ENCODE measurements around the gene KERA. TPM values are rescaled to one million over a fixed set of nuclear protein-coding genes. Genes with fewer than 3 reads are reported as not detected.

Gene KERA
- total RNA-seq, 1 experiment from 2014 or later: not detected

- Histone ChIP-seq H4K91ac (ENCODE audit: insufficient read length, low read depth, low read length) (no peak overlapping the region), H3K9ac (ENCODE audit: extremely low read depth, insufficient read length, low read length) (no peak overlapping the region), H3K14ac (ENCODE audit: insufficient read depth, low read length) (no peak overlapping the region), H2BK15ac (ENCODE audit: low read depth, low read length) (no peak overlapping the region), H3K4me1 (ENCODE audit: insufficient read depth, low read length) (no peaks in the 10 kb centered on the region), H2AK5ac (ENCODE audit: insufficient read length, low read length) (no peak overlapping the region), H3K4me2 (ENCODE audit: insufficient read depth, insufficient read length, low read length) (no peak overlapping the region), H3K23ac (ENCODE audit: insufficient read length, low read depth, low read length) (no peak overlapping the region), H3K18ac (ENCODE audit: insufficient read length, low read depth, low read length) (no peak overlapping the region), H3K23me2 (ENCODE audit: insufficient read length, low read depth, low read length, poor library complexity, severe bottlenecking) (no peaks in the 10 kb centered on the region), H3T11ph (ENCODE audit: low read length) (no peak overlapping the region), H3K79me1 (ENCODE audit: insufficient read depth, low read depth, low read length, poor library complexity, severe bottlenecking) (no peaks in the 10 kb centered on the region), H2BK20ac (ENCODE audit: low read depth, low read length, poor library complexity, severe bottlenecking) (no peak overlapping the region), H2BK12ac (ENCODE audit: insufficient read length, low read depth, low read length) (no peak overlapping the region), H3K9me3 (ENCODE audit: control insufficient read depth, low read depth, low read length) (no peaks in the 10 kb centered on the region), H4K20me1 (ENCODE audit: control insufficient read depth, insufficient read depth, insufficient read length) (no peaks in the 10 kb centered on the region), H4K5ac (ENCODE audit: insufficient read length, low read depth, low read length) (no peak overlapping the region), H3K27me3 (ENCODE audit: insufficient read depth, low read length) (no peaks in the 10 kb centered on the region), H3K4ac (ENCODE audit: low read depth, low read length) (no peak overlapping the region), H4K8ac (replicated peaks; ENCODE audit: insufficient read length, low read depth, low read length) (no peak overlapping the region), H3K79me2 (ENCODE audit: insufficient read depth, low read length) (no peaks in the 10 kb centered on the region), H3K27ac (ENCODE audit: insufficient read length, low read depth, low read length) (no peak overlapping the region), H2AFZ (ENCODE audit: low read length) (no peak overlapping the region), H2BK5ac (ENCODE audit: insufficient read length, low read length) (no peak overlapping the region), H2BK120ac (ENCODE audit: low read depth, low read length, poor library complexity, severe bottlenecking) (no peak overlapping the region), H3K56ac (ENCODE audit: insufficient read length, low read depth, low read length) (no peak overlapping the region)
- no peak for TF ChIP-seq CTCF (conservative IDR thresholded peaks at IDR 0.05)
- peaks cover 0 to 3% of the 10 kb centered on the region in 2 experiments; a peak in 2 of 4 replicates for H3K4me1 Mint-ChIP-seq
- H3K9me3 Mint-ChIP-seq: no peaks in the 10 kb centered on the region
- H3K36me3 Mint-ChIP-seq (ENCODE audit: insufficient read depth in 1 of 3, low read depth in 3 of 3): no peaks in the 10 kb centered on the region
- H3K27me3 Mint-ChIP-seq (ENCODE audit: low read depth): no peaks in the 10 kb centered on the region; the same call in 1 of the 2 replicates
- no peak overlapping the region for H3K4me3 Mint-ChIP-seq
- no peak overlapping the region for H3K27ac Mint-ChIP-seq
- WGBS (ENCODE audit: extremely low coverage, insufficient read length, low lambda C conversion rate): no CpG with 5 or more reads among the region's 4 CpGs
- no peak for DNase-seq
Observed at GRCh38 chr12:91043408-91043807, 14.4 kb downstream of the KERA start.

Data from H9 (cell line).